ENCODE data around the gene HELZ. TPM values are rescaled to one million over a fixed set of nuclear protein-coding genes. Genes with fewer than 3 reads are reported as not detected.
A peak's percentile ranks its signal among the peaks of the same experiment; 100 is the strongest.

The HELZ gene
- total and polyA plus RNA-seq, 7 donors = 1.8 to 55.7 (median 30.8) TPM

GRCh38 chr17:67281053-67281452 lies 36.1 kb upstream of the HELZ start:
- Histone ChIP-seq H3K9me3 (no peaks in the 10 kb centered on the region), H3K27ac (peak overlapping the region; percentile 66), H3K4me3 (no peak overlapping the region), H3K27me3 (ENCODE audit: insufficient read depth in 3 of 3, low read length in 2 of 3) (no peaks in the 10 kb centered on the region), H3K36me3 (ENCODE audit: insufficient read depth in 1 of 2, low read depth in 1 of 2) (no peaks in the 10 kb centered on the region), H3K4me1 (peaks cover 21% of the 10 kb centered on the region)
- 44 to 65% (median 47%) methylated on average over 3 of the region's 3 CpGs for WGBS, 3 donors
- intact Hi-C loops (cut with DNase I) = loop anchor here in 1 of 2 donors (2.0 kb wide), 1 partner anchor 36 kb away; the partner anchor contains the start of gene HELZ
- DNase-seq (no peak), ATAC-seq (peak; percentile 43 to 68 (median 67))
- no peak for TF ChIP-seq CTCF (IDR thresholded peaks at IDR 0.05)

GRCh38 chr17:67280279-67280678 lies 35.3 kb upstream of the HELZ start:
- TF ChIP-seq CTCF (IDR thresholded peaks at IDR 0.05) = no peak
- intact Hi-C loops (cut with DNase I) = loop anchor here in 1 of 2 donors (2.0 kb wide), 1 partner anchor 35 kb away; the partner anchor contains the start of gene HELZ

GRCh38 chr17:67279115-67279514 lies 34.1 kb upstream of the HELZ start:
- intact Hi-C loops (cut with DNase I) = no loop called here
- TF ChIP-seq CTCF (IDR thresholded peaks at IDR 0.05) = no peak

More at GRCh38 chr17:67280279-67280678, 35.3 kb upstream of the HELZ start:
- Histone ChIP-seq H3K4me1 (peaks cover 21% of the 10 kb centered on the region), H3K36me3 (ENCODE audit: insufficient read depth in 1 of 2, low read depth in 1 of 2) (no peaks in the 10 kb centered on the region), H3K4me3 (no peak overlapping the region), H3K9me3 (no peaks in the 10 kb centered on the region), H3K27me3 (ENCODE audit: insufficient read depth in 3 of 3, low read length in 2 of 3) (no peaks in the 10 kb centered on the region), H3K27ac (peak overlapping the region; percentile 66)
- DNase-seq (peak; percentile 35 to 76), ATAC-seq (peak; percentile 92 to 97 (median 94))
- WGBS, 3 donors = 11 to 17% (median 14%) methylated on average over 6 of the region's 6 CpGs

GRCh38 chr17:67278363-67278762 lies 33.4 kb upstream of the HELZ start:
- Histone ChIP-seq H3K4me1 (peaks cover 21% of the 10 kb centered on the region), H3K9me3 (no peaks in the 10 kb centered on the region), H3K27me3 (ENCODE audit: insufficient read depth in 3 of 3, low read length in 2 of 3) (no peaks in the 10 kb centered on the region), H3K27ac (no peak overlapping the region), H3K36me3 (ENCODE audit: insufficient read depth in 1 of 2, low read depth in 1 of 2) (no peaks in the 10 kb centered on the region), H3K4me3 (no peak overlapping the region)
- TF ChIP-seq CTCF (IDR thresholded peaks at IDR 0.05) = no peak
- intact Hi-C loops (cut with DNase I) = no loop called here
- no peak for ATAC-seq
- DNase-seq = no peak
- 63 to 74% (median 70%) methylated on average over 10 of the region's 10 CpGs for WGBS, 3 donors

More at GRCh38 chr17:67279115-67279514, 34.1 kb upstream of the HELZ start:
- Histone ChIP-seq H3K27ac (no peak overlapping the region), H3K4me3 (no peak overlapping the region), H3K36me3 (ENCODE audit: insufficient read depth in 1 of 2, low read depth in 1 of 2) (no peaks in the 10 kb centered on the region), H3K4me1 (peaks cover 21% of the 10 kb centered on the region), H3K9me3 (no peaks in the 10 kb centered on the region), H3K27me3 (ENCODE audit: insufficient read depth in 3 of 3, low read length in 2 of 3) (no peaks in the 10 kb centered on the region)
- no peak for DNase-seq
- ATAC-seq = no peak
- WGBS, 3 donors = 70 to 80% (median 72%) methylated on average over 7 of the region's 7 CpGs

GRCh38 chr17:67276075-67276474 lies 31.1 kb upstream of the HELZ start:
- TF ChIP-seq CTCF (IDR thresholded peaks at IDR 0.05) = no peak
- Histone ChIP-seq H3K27me3 (ENCODE audit: insufficient read depth in 3 of 3, low read length in 2 of 3) (no peaks in the 10 kb centered on the region), H3K4me1 (peaks cover 13% of the 10 kb centered on the region), H3K36me3 (ENCODE audit: insufficient read depth in 1 of 2, low read depth in 1 of 2) (no peaks in the 10 kb centered on the region), H3K27ac (no peak overlapping the region), H3K4me3 (no peak overlapping the region), H3K9me3 (no peaks in the 10 kb centered on the region)
- no peak for DNase-seq
- ATAC-seq = no peak
- intact Hi-C loops (cut with DNase I) = no loop called here
- WGBS, 3 donors = 46 to 60% (median 46%) methylated on average over 10 of the region's 10 CpGs
